OCI-LY1 (cell line): Measurements from ENCODE around the gene GID8.

ENCODE experiments used
- H2AFZ ChIP-seq: fragments of 200-600 bp; sonication (generic), shearing (Covaris generic); 2 replicates; pipeline ENCODE4 v1.6.0; 2014; ENCODE audit warnings: antibody characterized with exemption, mild to moderate bottlenecking, low read length
- H3F3A ChIP-seq: fragments of 200-600 bp; sonication (generic), shearing (Covaris generic); 2 replicates; pipeline ENCODE4 v1.6.0; 2014; ENCODE audit warnings: mild to moderate bottlenecking, antibody characterized with exemption, low read length, moderate library complexity; ENCODE audit not compliant: insufficient read depth
- H3K27ac ChIP-seq: fragments of 200-600 bp; sonication (generic); 2 replicates; pipeline ENCODE4 v1.5.1; 2014; ENCODE audit warnings: low read length, mixed run types, mild to moderate bottlenecking, low read depth; ENCODE audit not compliant: poor library complexity, severe bottlenecking
- H3K27me3 ChIP-seq: fragments of 200-600 bp; sonication (generic); 2 replicates; pipeline ENCODE4 v1.6.0; 2014; ENCODE audit warnings: antibody characterized with exemption, mild to moderate bottlenecking, low read length, moderate library complexity; ENCODE audit not compliant: insufficient read depth
- H3K36me3 ChIP-seq: fragments of 200-600 bp; sonication (generic); 2 replicates; pipeline ENCODE4 v1.6.1; 2014; ENCODE audit warnings: mild to moderate bottlenecking, antibody characterized with exemption, low read length, moderate library complexity, mixed read lengths; ENCODE audit not compliant: insufficient read depth
- H3K4me1 ChIP-seq: fragments of 200-600 bp; sonication (generic); 2 replicates; pipeline ENCODE4 v1.5.1; 2014; ENCODE audit warnings: mild to moderate bottlenecking, low read length, moderate library complexity; ENCODE audit not compliant: insufficient read depth, severe bottlenecking
- H3K4me2 ChIP-seq: fragments of 200-600 bp; sonication (generic), shearing (Covaris generic); 2 replicates; pipeline ENCODE4 v1.6.1; 2014; ENCODE audit warnings: low read length
- H3K4me3 ChIP-seq: fragments of 200-600 bp; sonication (generic); 2 replicates; pipeline ENCODE4 v1.5.1; 2014; ENCODE audit warnings: low read length, low read depth, mild to moderate bottlenecking, mixed read lengths; ENCODE audit not compliant: poor library complexity, severe bottlenecking
- H3K79me2 ChIP-seq: fragments of 200-600 bp; shearing (Covaris generic); 2 replicates; pipeline ENCODE4 v1.6.1; 2016; ENCODE audit warnings: mixed run types, low read length, mixed read lengths; ENCODE audit not compliant: insufficient read depth
- H3K9ac ChIP-seq: fragments of 200-600 bp; sonication (generic), shearing (Covaris generic); 2 replicates; pipeline ENCODE4 v1.6.1; 2014; ENCODE audit warnings: mild to moderate bottlenecking, low read length, mixed read lengths
- H3K9me2 ChIP-seq: fragments of 200-600 bp; sonication (generic), shearing (Covaris generic); 2 replicates; pipeline ENCODE4 v1.6.1; 2014; ENCODE audit warnings: low read depth, mild to moderate bottlenecking, low read length, mixed read lengths
- H3K9me3 ChIP-seq: fragments of 200-600 bp; shearing (Covaris generic); 2 replicates; pipeline ENCODE4 v1.6.1; 2014; ENCODE audit warnings: low read length, mixed read lengths
- H4K20me1 ChIP-seq: fragments of 200-600 bp; sonication (generic), shearing (Covaris generic); 2 replicates; pipeline ENCODE4 v1.6.0; 2016; ENCODE audit warnings: mild to moderate bottlenecking, low read length; ENCODE audit not compliant: insufficient read depth
- EZH2 ChIP-seq: fragments of 200-600 bp; sonication (generic), shearing (Covaris generic); IDR thresholded peaks from 2 replicates; pipeline ENCODE4 v1.8.0; 2017; ENCODE audit warnings: borderline replicate concordance, mixed run types, mild to moderate bottlenecking, antibody characterized with exemption, low read length, moderate library complexity, mixed read lengths
- TF ChIP-seq, protein P1 (sequence below): fragments of 200-600 bp; sonication (generic), shearing (Covaris generic); IDR thresholded peaks from 2 replicates; pipeline ENCODE4 v1.5.1; 2017; ENCODE audit warnings: mild to moderate bottlenecking, antibody characterized with exemption, low read length, moderate library complexity, mixed read lengths

GID8 gene

DNA sequence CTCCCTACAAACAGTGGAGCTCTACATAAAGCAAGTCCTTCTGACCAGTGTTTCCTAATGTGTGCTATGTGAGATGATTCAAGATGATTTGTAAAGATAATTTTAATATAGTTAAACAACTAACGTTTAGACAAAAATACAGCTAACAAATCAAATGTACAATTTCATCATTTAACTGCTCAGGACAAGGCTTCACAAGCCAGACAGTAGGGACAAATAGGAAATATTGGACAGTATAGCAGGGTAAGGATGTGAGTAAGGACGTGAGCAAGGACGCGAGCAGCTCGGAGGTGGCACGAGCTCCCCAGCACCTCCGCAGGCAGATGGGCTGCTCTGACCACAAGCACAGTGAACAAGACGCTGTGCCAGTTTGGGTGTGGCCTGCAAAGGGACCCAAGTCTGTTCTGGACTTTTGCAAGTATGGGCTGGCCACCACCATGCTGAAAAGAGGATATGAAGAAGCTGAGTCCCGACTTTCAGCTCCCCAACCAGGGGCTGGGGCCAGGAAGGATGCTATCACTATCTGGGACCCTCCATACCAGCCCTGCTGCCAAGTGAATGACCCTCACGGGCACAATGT lies 26.2 kb upstream of the GID8 start:
- Histone ChIP-seq H3K79me2 (peaks cover 39% of the 10 kb centered on the region), H3K27me3 (no peaks in the 10 kb centered on the region), H3K27ac (no peak overlapping the region), H3K4me3 (no peak overlapping the region), H3K9me2 (no peaks in the 10 kb centered on the region), H2AFZ (no peak overlapping the region), H3K9me3 (no peaks in the 10 kb centered on the region), H3K9ac (no peak overlapping the region), H3K36me3 (peaks cover 70% of the 10 kb centered on the region), H3K4me2 (no peak overlapping the region), H3F3A (no peaks in the 10 kb centered on the region), H4K20me1 (peaks cover 5% of the 10 kb centered on the region; the same call in 1 of the 2 replicates), H3K4me1 (peaks cover 17% of the 10 kb centered on the region)
- TF ChIP-seq, protein P1, sequence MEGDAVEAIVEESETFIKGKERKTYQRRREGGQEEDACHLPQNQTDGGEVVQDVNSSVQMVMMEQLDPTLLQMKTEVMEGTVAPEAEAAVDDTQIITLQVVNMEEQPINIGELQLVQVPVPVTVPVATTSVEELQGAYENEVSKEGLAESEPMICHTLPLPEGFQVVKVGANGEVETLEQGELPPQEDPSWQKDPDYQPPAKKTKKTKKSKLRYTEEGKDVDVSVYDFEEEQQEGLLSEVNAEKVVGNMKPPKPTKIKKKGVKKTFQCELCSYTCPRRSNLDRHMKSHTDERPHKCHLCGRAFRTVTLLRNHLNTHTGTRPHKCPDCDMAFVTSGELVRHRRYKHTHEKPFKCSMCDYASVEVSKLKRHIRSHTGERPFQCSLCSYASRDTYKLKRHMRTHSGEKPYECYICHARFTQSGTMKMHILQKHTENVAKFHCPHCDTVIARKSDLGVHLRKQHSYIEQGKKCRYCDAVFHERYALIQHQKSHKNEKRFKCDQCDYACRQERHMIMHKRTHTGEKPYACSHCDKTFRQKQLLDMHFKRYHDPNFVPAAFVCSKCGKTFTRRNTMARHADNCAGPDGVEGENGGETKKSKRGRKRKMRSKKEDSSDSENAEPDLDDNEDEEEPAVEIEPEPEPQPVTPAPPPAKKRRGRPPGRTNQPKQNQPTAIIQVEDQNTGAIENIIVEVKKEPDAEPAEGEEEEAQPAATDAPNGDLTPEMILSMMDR = no peak
- no peak for TF ChIP-seq EZH2

DNA sequence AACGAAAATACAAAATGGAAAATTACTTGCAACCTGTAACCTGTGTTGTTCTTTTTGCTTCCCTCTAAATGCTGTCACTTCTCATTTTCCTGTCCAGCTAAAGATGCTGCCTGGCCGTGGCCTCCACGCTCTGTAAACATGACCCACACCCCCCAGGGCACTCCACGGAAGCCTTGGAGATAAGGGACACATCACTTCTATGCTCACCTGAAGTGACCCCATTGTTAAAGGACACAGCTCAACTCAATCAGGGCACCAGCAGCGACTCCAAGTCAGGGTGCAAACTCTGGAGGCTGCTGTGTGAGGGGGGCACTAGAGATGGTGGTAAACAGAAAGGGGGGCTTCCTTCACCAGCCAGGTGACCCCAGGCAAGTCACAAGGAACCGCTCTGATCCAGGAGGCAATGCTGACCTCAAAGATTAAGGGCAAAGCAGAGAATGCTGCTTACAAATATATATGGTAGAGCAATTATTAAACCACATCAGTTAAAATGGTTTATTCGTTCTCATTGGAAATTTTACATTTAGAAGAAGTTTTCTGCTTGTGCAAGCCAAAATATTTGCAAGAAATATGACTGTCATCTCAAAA lies 24.8 kb upstream of the GID8 start:
- Histone ChIP-seq H3K36me3 (peaks cover 57% of the 10 kb centered on the region), H3K9me3 (no peaks in the 10 kb centered on the region), H4K20me1 (peaks cover 12% of the 10 kb centered on the region; the same call in 1 of the 2 replicates), H3F3A (no peaks in the 10 kb centered on the region), H3K4me2 (no peak overlapping the region), H3K27ac (no peak overlapping the region), H3K4me3 (no peak overlapping the region), H3K4me1 (peaks cover 30% of the 10 kb centered on the region), H3K9ac (no peak overlapping the region), H3K27me3 (no peaks in the 10 kb centered on the region), H3K9me2 (no peaks in the 10 kb centered on the region), H2AFZ (no peak overlapping the region), H3K79me2 (peaks cover 53% of the 10 kb centered on the region)
- TF ChIP-seq EZH2 = no peak
- TF ChIP-seq, protein P1 = no peak

DNA sequence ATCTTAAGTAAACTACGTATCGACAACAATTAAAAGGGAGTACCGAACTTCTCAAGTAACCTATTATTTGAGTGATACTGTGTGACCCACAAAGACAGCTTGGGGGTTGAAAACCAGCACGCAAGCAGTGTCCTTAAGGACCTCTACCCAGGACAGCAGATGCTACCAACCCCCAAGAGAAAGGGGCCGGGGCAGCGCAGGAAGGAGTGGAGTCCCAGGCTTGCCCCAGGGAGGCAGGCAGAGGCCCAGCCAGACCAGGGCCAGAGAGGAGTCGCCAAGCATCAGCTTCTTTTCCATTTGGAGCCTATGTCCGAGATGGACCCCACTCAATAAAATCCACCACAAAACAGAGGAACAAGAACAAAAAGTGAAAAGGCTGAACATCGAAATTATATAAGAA lies 23.5 kb upstream of the GID8 start:
- TF ChIP-seq, protein P1 = no peak
- TF ChIP-seq EZH2 = no peak
- no peaks in the 10 kb centered on the region for H3K9me3 ChIP-seq
- no peaks in the 10 kb centered on the region for H3F3A ChIP-seq
- H2AFZ ChIP-seq = no peak overlapping the region
- H3K36me3 ChIP-seq = peaks cover 44% of the 10 kb centered on the region
- H3K4me1 ChIP-seq = peaks cover 43% of the 10 kb centered on the region
- no peak overlapping the region for H3K9ac ChIP-seq
- H4K20me1 ChIP-seq = peaks cover 12% of the 10 kb centered on the region; the same call in 1 of the 2 replicates
- H3K79me2 ChIP-seq = peaks cover 66% of the 10 kb centered on the region
- no peak overlapping the region for H3K4me3 ChIP-seq
- H3K9me2 ChIP-seq = no peaks in the 10 kb centered on the region
- no peaks in the 10 kb centered on the region for H3K27me3 ChIP-seq
- no peak overlapping the region for H3K4me2 ChIP-seq
- H3K27ac ChIP-seq = no peak overlapping the region
